CD4-positive, alpha-beta T cell treated with Interleukin-12 subunit alpha and Interleukin-12 subunit beta, for 1 hour (primary cell): ENCODE results near the gene GRIN2A.

ENCODE experiments used
- DNase-seq: peaks from one replicate; pipeline ENCODE4 v3.0.0-alpha.2; 2020

Gene GRIN2A

DNA sequence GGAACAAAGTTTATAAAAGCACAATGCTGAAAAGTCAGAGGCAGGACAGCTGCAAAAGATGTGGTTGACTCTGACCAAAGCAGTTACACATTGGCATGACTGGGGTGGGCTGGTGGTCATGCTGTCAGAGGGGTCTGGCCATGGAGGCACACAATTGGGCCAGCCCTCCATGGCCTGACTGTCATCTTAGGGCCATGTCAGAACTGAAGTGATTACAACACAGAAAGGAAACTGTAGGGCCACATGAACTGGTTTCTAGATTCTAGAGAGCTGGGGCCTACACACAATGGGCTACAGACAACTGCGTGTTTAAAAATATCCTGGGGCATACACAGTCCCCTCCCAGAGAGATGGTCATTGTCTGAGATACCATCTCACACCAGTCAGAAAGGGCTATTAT, 380.6 kb downstream of the GRIN2A start:
- DNase-seq: no peak

DNA sequence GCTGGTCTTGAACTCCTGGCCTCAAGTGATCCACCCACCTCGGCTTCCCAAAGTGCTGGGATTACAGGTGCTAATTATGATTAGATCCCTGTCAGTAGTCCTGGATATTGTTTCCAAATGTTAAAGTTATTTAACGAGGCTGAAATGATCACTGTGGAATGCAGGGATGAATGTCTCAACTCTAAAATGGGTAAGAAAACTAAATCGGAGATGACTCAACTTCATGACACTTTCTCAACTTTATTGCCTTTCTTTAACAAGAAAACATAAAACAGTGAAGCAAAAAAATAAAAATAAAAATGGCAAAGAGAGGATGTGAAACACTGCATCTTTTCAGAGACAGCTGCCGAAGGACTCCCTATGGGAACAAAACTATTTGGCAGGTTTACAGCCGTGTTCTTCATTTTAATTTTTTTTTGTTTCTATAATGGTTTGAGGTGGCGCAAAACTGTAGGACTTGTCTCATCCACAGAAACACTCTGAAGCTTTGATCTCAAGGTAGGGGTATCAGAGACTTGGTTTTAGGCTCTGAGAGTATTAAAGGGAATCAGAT, 382.0 kb downstream of the GRIN2A start:
- no peak for DNase-seq

DNA sequence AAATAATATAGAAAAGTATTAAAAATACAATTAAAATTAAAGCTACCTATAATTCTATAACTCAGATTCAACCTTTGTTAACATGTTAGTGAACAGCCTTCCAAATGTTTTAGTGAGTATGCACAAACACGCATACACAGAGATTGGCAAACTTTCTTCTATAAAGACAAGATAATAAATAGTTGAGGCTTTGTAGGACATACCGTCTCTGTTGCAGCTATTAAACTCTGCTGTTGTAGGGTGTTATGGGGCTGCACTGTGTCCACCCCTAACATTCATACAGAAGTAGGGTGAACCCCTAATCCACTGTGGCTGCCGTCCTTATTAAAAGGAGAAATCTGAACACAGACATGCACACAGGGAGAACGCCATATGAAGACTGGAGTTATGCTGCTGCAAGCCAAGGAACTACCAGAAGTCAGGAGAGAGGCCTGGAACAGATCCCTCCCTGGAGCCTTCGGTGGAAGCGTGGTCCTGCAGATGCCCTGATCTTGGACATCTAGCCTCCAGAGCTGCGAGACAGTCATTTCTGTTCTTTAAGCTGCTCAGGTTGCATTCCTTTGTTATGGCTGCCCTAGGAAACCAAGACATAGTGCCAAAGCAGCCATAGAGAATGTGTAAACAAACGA, 383.2 kb downstream of the GRIN2A start:
- DNase-seq: no peak

DNA sequence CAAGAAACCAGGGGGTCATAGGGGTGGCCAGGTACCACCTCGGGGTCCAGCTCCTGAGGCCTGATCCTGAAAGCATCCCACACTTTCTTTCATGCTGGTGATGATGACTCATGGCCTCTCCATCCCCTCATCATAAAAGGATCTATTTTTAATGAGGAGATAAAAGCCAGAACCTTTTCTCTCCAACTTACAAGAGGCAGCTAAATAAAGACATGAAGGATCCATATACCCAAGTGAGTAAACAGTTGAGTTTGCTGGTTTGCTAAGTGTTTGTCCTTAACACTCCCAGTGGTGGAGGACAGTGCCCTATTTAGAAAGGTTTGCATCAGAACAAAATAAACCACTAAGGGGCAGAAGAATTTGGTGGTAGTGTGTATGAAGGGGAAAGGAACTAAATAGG, 383.8 kb downstream of the GRIN2A start:
- no peak for DNase-seq

DNA sequence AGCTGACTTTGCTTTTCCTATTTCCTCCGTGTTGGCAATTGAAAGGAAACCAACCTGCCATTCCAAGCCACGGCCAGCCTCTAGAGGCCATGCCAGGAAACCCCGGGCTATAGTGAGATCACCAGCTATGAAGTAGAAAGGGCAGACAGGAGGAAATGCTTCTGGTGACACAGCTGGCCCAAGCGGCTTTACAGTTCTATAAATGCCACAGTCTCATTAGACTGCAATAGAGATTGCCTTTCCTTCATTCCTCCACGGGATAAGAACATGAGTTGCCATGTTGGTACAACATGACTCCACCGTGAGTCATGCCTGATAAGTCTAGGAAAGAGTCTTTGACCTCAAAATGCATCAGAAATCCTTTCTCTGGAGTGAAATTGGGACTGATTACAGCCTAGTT, 384.9 kb downstream of the GRIN2A start:
- DNase-seq: no peak

DNA sequence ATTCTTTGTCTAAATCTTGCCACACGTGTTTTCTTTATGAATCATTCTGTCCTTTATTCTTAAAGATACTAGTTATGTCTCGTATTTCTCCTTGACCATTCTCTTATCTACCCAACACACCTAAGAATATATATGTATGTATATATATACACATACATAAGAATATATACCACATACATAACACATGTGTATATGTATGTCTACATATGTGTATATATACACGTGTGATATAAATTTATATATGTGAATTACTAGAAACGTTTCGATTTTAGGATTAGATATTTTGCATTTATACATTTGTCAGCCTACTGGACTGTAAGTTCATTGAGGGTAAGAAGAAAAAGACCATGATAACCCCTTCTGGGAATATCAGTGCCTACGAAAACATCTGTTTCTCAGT, 388.6 kb downstream of the GRIN2A start:
- DNase-seq: no peak

DNA sequence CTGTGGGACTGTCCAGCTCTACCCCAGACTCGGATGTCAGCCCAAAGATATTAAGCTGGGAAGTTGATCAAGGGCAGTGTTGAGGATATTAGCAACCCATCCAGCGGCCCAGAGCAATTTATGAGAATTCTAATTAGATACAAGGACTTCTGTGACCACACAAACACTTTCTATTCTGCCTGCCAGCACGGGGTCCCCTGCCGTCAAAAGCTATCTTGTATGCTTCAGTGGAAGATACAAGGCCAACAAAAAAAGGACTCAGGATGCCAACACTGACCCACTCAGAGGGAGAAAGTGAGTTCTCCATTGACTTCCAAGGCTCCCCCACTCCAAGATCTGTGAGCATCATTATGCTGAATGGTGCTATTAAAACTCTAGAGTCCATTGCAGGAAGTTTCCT, 390.7 kb downstream of the GRIN2A start:
- no peak for DNase-seq

DNA sequence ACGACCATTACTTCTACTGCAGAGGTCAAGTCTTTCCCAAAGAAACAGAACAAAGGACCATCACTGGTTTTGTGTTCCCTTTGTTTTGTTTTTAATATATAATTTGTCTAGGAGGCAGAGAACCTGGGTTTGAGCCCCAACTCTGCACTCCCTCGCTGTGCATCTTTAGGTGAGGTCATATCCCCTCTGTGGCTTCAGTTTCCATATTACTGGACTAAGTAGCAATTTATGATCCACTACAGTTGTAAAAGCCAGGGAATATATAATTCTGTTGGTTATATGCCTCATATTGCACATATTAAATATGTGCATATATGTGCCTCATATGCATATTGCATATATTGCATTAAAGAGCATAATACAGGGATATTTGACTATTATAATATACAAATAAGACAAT, 392.0 kb downstream of the GRIN2A start:
- no peak for DNase-seq

DNA sequence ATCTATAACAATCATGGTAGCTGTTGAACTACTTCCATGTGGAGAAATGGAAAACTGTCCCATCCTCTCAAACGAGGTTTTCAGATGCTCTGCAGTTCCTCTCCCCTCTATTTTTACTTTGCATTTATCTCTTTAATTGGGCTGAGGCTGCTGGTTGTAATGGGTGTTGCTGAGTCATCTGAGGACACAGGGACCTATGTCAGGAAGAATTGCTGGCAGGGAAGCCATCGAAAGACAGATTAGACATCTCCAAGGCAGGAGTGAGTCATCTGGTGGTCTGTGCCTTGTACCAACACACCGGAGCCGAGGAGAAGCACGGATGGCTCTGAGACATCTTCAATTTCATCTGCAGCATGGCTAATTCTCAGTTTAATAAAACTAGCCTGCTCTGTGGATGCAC, 394.5 kb downstream of the GRIN2A start:
- DNase-seq: no peak

DNA sequence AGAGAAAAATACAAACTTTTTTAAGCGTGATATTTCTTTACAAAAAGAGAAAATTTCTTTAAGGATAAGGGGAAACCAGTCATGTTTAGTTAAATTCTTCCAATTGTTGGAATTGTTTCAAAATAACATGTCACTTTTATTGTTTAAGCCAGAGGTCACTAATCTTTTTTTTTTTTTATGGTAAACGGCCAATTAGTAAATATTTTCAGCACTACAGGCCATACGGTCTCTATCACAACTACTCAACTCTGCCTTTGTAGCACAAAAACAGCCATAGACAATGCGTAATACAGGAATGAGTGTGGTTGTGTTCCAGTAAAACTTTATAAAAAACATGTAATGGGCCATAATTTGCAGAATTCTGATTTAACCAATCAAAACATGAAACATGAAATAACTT, 401.4 kb downstream of the GRIN2A start:
- no peak for DNase-seq

DNA sequence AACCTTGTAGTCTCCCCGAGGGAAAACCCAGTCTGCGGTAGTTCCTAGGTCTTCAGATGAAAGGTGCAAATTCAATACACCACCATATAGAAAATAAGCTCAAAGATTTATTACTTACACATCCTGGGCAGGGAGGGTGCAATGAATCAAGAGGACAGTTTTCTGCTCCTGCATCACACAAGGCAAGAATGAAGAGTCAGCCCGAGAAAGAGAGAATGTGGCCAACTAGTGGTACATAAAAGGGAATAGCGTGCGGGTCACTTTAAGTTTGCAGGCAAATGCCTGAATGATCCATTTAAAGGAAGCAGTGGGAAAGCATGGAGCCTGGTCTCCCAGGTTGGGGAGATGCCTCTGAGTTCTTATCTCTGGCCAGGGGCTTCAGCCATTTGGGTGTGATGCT, 403.4 kb downstream of the GRIN2A start:
- DNase-seq: no peak

DNA sequence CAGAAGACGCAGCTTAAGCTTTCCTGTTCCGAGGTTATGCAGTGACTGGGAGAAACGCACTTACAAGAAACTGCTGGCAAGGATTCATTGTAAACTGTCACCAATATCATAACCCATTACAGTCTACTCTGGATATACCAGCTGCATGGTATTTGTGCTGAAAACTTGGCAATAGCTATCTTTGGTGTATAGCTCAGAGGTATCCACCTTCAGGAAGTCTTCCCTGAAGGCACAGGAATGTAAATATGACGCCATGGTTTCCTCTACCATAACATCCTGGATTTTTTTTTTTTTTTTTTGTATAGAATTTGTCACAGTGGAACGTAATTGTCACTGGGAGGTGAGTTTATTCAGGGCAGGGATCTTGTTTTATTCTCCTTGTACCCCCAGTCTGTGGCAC, 406.2 kb downstream of the GRIN2A start:
- no peak for DNase-seq

DNA sequence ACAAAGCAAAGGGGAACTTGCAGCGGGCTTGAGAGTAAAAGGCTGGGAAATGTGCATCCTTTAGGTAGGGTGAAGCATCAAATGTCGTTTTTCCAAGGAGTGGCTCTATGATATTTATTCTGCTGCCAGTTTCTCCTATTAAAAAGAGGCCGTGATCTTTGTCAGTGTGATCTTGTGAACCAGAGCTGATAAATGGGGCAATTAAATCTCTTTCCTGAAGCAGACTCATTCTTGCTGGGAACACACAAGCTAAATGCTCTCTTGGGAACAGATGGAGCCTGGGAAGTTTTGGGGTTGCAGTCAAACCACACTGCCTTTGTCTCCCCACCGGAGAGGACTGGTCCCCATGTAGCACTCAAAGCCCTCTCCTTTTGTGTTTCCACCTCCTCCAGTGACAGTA, 408.9 kb downstream of the GRIN2A start:
- DNase-seq: no peak

DNA sequence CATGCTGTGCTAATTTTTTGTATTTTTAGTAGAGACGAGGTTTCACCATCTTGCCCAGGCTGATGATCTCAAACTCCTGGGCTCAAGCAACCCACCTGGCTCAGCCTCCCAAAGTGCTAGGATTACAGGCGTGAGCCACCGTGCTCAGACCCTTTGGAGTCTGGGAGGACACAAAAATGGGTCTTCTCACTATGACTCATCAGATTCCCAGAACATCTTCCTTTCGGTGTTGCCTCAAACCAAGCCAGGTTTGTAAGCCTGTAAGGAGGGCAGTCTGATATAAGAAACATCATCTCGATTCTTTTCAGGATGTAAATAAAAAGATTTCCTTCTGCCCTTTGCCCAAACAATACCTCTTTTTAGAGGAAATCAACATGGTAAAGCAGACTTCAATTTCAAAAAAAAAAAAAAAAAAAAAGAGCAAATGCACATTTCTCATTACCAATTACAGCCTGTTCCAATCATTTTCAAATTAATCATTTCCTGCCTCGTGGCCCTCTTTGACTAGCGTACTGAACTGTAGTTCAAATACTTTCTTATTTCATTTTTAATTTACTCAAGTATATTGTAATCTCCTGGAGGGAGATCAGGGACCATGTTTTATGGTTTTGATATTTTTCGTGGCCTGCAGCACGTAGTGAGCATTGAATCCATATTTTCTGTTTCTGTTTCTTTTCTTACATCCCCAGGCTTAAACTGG, 409.6 kb downstream of the GRIN2A start:
- DNase-seq: no peak

DNA sequence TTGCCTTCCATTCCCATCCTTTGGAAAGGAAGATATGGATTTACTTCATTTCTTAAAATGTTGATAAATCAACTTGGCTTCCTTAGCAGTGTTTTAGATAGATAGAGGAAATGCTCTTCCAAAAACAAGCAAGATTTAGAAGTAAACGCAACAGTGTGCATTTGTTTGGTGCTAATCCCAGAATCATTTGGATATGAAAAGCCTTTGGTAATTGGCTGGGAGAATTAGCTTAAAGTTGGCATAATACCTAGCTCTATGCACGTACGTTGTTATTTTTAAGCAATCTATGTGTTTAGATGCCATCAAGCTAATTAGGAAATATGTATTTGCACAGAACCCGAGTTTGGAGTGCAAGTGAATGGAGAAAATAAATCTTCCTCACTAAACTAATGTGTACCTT, 415.3 kb downstream of the GRIN2A start:
- no peak for DNase-seq

DNA sequence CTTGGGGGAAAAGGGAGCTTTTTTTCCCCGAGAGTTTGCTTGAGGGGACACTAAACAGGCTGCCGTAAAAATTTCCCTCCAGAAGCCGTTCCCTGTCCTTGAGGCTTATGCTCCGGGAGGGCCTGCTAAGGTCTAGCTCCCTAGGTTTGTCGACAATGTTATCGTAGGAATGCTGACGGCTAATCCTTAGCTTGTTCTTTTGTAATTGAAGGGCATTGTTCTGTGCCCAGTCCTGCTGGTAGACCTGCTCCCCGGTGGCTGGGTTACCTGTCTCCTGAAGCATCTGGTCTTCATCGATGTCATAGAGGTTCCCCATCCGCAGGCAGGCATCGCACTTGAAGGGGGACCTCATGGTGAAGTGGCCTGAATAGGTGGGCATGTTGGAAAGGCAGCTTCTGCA, 418.7 kb downstream of the GRIN2A start:
- no peak for DNase-seq

DNA sequence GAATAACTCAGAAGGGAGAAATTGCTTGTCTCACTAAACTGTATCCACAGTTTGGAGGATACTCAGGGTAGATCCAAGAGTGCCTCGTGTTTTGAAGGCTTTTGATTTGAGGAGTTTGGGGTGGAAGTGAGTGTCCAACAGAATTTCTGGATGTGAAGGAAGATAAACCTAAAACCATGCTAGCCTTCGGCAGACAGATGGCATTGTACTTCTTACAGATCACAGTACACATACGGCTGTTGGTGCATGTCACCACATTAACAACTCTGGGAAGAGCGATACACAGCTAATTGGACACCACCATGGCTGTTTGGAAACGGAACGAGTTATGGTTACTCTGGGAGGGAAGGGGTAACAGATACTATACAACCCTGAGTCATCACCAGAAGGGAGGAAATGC, 420.4 kb downstream of the GRIN2A start:
- no peak for DNase-seq

DNA sequence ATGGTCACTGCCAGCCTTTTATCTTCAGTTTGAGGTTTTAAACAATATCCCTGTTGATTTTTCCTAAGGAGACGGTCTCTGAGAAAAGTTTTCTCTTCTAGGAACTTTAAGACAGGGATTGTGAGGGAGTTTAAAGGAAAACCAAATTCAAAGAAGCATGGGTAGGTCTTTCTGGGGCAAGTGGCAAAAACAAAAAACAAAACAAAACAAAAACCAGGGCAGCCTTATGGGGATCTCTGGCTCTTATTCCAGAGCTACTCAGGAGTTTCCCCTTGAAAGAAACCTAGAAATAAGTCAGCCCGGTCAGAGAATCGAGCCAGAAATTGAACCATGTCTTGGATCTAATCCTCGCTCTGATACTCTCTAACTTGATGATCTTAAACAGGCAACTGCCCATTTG, 424.5 kb downstream of the GRIN2A start:
- no peak for DNase-seq

DNA sequence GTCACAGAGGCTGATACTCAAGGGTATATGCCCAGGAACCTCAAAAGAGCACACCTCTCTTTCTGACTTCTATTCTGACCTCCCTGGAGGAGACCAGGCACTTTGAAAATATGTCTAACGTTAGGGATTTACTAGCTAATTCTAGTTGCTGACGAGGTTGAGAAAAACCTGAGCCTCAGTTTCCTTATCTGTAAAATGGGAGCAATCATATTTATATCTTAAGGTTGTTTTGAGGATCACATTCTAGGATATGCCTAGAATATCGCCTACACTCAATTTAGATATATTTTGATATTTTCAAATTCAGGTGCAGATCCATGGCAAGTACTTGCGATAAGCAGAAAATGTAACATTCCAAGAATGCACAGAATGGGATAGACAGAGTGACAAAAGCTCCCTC, 425.8 kb downstream of the GRIN2A start:
- no peak for DNase-seq

DNA sequence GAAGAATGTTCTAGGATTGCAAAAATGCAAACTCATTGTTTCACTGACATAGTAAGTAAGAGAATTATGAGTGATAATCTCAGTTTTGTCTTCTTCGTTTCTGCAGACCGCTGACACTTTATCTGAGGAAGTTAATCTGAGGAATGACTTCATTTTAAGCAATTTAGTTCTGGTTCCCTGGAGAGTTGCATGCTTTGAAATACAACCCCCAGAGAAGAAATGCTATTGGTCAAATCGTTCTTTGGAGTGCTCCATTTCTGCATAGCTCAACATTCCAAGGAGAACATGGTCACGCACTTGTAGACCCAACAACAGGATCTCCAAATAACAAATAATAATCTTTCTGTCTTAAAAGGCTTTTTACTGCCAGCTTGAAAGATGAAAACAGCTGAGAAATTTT, 427.1 kb downstream of the GRIN2A start:
- DNase-seq: no peak

DNA sequence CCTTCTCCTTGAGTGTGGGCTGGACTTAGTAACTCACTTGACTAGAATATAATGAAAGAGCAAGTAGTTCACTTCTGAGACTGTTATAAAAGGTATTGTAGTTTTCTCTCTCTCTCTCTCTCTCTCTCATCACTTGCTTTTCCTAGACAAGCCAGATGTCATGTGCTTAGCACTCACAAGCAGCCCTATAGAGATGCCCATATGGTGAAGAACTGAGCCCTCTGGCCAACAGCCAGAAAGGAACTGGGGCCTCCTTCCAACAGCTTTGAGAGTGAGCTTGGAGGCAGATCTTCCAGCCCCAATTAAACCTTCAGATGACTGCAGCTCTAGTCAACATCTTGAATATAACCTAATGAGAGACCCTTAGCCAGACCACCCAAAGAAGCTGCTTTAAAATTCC, 440.5 kb downstream of the GRIN2A start:
- no peak for DNase-seq

DNA sequence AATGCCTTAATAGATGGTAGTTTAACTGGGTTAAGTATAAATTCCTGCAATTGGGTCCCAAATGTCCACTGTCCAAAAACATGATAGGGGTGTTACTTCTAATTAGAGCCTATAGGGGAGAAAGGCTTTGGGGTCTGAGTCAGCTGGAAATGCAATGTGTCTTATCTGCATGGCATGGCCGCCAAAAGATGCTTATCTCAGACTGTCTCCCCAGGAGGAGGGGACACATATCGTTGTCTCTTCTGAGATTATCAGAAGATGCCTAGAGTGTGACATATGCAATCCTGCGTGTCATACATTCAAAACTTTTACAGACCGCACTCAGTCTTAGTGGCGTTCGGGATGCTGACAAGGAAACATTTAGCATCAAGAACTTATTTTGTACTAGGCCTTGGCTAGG, 442.9 kb downstream of the GRIN2A start:
- DNase-seq: no peak

DNA sequence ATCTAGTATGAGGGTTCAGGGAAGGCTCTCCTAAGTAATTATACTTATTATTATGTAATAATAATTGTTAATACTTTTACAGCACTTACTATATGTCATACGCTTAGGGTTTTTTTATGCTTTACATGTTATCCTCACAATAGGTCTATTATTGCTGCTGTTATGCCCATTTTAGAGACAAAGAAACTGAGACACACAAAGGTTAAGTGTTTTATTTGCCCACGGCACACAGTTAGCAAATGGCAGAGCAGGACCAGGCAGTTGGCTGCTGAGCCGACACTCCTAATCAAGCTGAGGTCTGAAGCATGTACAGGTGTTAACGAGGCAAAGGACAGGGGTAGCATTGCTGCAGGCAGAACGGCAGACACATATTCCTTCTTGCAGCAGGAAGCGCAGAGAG, 443.5 kb downstream of the GRIN2A start:
- no peak for DNase-seq

DNA sequence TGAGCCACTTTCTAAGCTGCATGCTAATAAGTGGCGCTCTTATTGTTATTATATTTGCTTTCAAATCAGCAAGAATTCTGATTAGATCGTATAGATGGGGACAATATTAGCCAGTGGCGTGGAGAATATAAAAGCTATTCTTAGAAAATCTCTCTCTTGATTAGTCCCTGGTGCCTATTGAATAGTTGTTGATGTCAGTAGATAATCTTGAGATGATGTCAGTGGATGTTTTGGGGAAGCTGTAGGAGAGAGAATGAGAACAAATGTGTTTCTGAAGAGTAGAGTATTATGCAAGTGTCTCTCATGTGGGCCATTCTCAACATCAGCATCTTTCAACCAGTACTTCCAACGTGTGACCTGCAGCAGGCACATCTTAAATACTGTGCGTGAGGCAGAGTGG, 445.7 kb downstream of the GRIN2A start:
- no peak for DNase-seq

DNA sequence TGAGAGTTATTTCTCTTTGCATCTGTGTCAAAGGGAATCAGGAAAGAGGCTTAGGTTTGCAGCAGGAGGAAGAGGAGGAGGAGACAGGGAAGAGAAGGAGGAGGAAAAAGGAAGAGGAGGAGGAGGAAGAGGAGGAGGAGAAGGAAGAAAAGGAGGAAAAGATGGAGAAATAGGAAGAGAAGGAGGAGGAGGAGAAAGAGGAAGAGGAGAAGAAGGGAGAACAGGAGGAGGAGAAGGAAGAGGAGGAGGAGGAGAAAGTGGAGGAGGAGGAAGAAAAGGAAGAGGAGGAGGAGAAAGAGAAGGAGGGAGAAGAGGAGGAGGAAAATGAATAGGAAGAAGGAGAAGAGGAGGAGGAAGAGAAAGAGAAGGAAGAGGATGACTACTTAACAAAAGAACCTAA, 459.1 kb downstream of the GRIN2A start:
- DNase-seq: no peak
